Suprapubic skin (tissue), 3 donors: ENCODE measurements around the gene BTRC.

Experiments
- CTCF ChIP-seq, 2 donors: fragments of 200-600 bp in 1 of 2; fragments of 450-650 bp in 1 of 2; sonication (generic) in 1 of 2; IDR thresholded peaks; one replicate each; pipeline ENCODE4 v1.5.1; 2016 to 2019; ENCODE audit warnings: antibody characterized with exemption in 2 of 2, mild to moderate bottlenecking in 1 of 2, moderate library complexity in 1 of 2
- POLR2A ChIP-seq, 2 donors: fragments of 450-650 bp; IDR thresholded peaks; one replicate each; pipeline ENCODE4 v1.6.1; 2017; ENCODE audit warnings: antibody characterized with exemption in 2 of 2, mild to moderate bottlenecking in 2 of 2, moderate library complexity in 2 of 2

GRCh38 chr10:101311185-101312066 is 42.5 kb upstream of the BTRC start:
- TF ChIP-seq POLR2A (IDR thresholded peaks at IDR 0.05) (no peak), CTCF (IDR thresholded peaks at IDR 0.05) (no peak)
